ENCODE data around the gene WDR45B. TPM values are rescaled to one million over a fixed set of nuclear protein-coding genes. Genes with fewer than 3 reads are reported as not detected.

Gene WDR45B
- total RNA-seq, 2 experiments from 2014 or later: 33.5 to 36.4 TPM

DNA sequence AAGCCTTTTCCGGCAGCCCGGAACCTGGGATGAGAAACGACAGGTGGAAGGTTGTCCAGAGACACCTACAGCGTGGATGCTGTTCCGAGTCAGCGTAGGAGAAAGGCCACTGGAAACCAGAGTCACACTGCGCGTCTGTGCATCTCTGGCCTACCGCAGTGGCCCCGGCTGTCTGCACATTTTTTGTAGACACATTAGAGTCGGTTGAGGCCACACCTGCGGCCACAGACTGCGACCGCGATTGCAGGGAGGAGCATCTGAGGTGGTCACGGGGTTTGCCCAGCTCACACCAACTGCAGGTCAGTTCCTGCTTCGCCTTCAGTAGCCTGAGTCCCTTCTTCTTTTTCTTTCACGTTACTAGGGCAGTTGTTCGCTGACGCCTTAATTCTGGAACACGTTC is 52.4 kb downstream of the WDR45B start:
- Mint-ChIP-seq H3K27ac (no peak overlapping the region), H3K27me3 (no peaks in the 10 kb centered on the region)
- POLR2A ChIA-PET: no interaction called here

DNA sequence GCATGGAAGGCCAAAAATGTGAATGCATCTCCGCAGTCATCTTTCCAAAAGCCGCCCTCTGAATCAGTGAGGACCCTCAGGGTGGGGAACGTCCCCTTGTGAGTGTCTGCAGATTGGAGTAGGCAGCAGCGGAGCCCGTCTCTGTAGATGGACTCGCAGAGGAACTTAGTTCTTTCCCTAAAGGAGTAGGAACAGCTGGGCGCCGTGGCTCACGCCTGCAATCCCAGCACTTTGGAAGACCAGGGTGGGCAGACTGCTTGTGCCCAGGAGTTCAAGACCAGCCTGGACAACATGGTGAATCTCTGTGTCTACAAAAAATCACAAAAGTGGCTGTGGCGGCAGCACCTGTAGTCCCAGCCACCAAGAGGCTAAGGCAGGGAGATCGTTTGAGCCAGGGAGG is 53.7 kb downstream of the WDR45B start:
- peaks cover 24% of the 10 kb centered on the region for H3K36me3 Mint-ChIP-seq (ENCODE audit: low read depth)
- DNase-seq: no peak
- H3K4me3 Mint-ChIP-seq: peak overlapping the region; percentile 72
- ChIA-PET CTCF (interaction anchor here (1.0 kb wide), 1 partner anchor 15 kb away, joined by 3 read pairs; no protein-coding TSS in a partner anchor), POLR2A (no interaction called here)
- no peaks in the 10 kb centered on the region for H3K9me3 Mint-ChIP-seq
- peak overlapping the region; percentile 88 for H3K27ac Mint-ChIP-seq
- H3K27me3 Mint-ChIP-seq: no peaks in the 10 kb centered on the region
- peaks cover 49% of the 10 kb centered on the region for H3K4me1 Mint-ChIP-seq

More for the DNA sequence above, 52.4 kb downstream of the WDR45B start:
- Mint-ChIP-seq H3K36me3 (ENCODE audit: low read depth) (peaks cover 25% of the 10 kb centered on the region), H3K9me3 (no peaks in the 10 kb centered on the region), H3K4me3 (no peak overlapping the region), H3K4me1 (peaks cover 42% of the 10 kb centered on the region)
- DNase-seq: no peak
- CTCF ChIA-PET: no interaction called here

DNA sequence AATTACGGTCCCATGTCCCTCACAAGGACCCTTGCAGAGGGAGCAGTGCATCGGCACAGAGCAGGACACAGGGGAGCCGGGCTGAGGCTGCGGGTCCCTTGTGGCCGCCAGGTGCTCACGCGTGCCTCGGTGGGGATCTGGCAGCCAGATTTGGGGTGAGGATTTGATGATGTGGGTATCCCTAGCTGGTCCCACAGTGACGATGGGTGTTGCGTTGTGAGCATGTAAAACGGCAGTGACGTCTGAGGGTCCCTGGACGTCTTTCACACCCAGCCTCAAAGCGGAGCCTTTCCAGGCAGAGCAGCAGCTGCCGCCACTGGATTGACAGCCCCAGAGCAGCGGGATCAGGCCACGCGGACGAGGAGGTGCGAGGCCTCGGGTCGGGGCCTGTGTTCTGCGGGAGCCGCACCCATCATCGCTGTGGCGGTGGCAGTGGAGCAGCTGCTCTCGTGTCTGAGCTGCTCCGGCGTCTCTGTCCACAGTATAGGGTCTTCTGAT is 54.6 kb downstream of the WDR45B start:
- no peak for DNase-seq
- ChIA-PET CTCF (interaction anchor here (0.6 kb wide), 1 partner anchor 314 kb away, joined by 4 read pairs; no protein-coding TSS in a partner anchor), POLR2A (no interaction called here)
- Mint-ChIP-seq H3K4me3 (peak overlapping the region; percentile 72), H3K27ac (peak overlapping the region; percentile 95), H3K36me3 (ENCODE audit: low read depth) (peaks cover 24% of the 10 kb centered on the region), H3K27me3 (no peaks in the 10 kb centered on the region), H3K4me1 (peaks cover 49% of the 10 kb centered on the region), H3K9me3 (no peaks in the 10 kb centered on the region)

DNA sequence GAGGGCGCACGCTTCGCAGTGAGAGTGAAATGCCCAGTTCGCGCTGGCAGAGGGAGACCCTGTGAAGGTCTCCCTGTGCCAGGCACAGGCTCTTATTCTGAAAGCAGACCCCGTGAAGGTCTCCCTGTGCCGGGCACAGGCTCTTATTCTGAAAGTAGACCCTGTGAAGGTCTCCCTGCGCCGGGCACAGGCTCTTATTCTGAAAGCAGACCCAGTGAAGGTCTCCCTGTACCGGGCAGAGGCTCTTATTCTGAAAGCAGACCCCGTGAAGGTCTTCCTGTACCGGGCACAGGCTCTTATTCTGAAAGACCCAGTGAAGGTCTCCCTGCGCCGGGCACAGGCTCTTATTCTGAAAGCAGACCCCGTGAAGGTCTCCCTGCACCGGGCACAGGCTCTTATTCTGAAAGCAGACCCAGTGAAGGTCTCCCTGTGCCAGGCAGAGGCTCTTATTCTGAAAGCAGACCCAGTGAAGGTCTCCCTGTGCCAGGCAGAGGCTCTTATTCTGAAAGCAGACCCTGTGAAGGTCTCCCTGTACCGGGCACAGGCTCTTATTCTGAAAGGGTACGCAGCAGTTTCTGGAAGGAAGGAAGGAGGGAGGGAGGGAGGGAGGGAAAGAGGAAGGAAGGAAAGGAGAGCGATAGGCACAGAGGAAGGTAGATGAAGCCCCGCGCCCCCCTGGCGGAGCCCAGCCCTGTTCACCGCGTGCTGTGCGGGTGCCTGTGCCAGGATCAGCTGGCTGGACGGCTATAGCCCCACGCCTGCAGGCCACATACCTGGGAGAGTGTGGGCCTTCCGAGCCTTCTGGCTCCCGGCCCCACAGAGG is 55.3 kb downstream of the WDR45B start:
- H3K27ac Mint-ChIP-seq: peak overlapping the region; percentile 95
- H3K36me3 Mint-ChIP-seq (ENCODE audit: low read depth): peaks cover 23% of the 10 kb centered on the region
- peaks cover 52% of the 10 kb centered on the region for H3K4me1 Mint-ChIP-seq
- H3K4me3 Mint-ChIP-seq: peak overlapping the region; percentile 72
- ChIA-PET CTCF (interaction anchor here (1.7 kb wide), 1 partner anchor 11 kb away, joined by 6 read pairs; no protein-coding TSS in a partner anchor), POLR2A (no interaction called here)
- H3K9me3 Mint-ChIP-seq: no peaks in the 10 kb centered on the region
- H3K27me3 Mint-ChIP-seq: no peaks in the 10 kb centered on the region
- DNase-seq: peak; percentile 80

DNA sequence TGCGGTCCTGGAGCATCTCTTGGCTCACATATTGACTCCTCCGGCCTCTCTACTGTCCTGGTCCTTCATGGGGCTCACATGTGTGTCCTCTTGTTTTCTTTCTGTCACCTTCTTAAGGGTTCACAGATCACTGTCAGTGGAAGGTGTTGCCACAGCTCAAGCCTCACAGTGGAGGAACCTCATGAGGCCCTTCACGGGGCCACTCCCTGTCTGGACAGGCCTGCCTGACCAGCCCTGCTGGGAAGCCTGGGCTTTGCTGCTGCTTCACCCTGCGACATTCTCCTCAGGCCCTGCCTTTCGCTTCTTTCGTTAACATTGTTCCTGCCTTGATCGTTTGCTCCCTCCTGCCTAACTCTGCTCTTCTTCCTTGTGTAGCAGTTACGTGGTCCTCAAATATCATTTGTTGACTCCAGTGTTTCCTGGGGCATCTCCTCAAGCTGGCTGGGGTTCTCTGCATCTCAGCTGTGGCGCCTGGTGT is 55.9 kb downstream of the WDR45B start:
- Mint-ChIP-seq H3K27me3 (no peaks in the 10 kb centered on the region), H3K4me3 (peak overlapping the region; percentile 72), H3K36me3 (ENCODE audit: low read depth) (peaks cover 23% of the 10 kb centered on the region), H3K27ac (peak overlapping the region; percentile 95), H3K9me3 (no peaks in the 10 kb centered on the region), H3K4me1 (peaks cover 52% of the 10 kb centered on the region)
- ChIA-PET POLR2A (interaction anchor here (0.6 kb wide), 1 partner anchor 174 kb away, joined by 4 read pairs; the partner anchor contains the start of gene OGFOD3), CTCF (interaction anchor here (1.2 to 1.7 kb wide), 3 partner anchors 11 to 37 kb away, joined by 3 to 6 read pairs (median 6); no protein-coding TSS in a partner anchor)
- no peak for DNase-seq

DNA sequence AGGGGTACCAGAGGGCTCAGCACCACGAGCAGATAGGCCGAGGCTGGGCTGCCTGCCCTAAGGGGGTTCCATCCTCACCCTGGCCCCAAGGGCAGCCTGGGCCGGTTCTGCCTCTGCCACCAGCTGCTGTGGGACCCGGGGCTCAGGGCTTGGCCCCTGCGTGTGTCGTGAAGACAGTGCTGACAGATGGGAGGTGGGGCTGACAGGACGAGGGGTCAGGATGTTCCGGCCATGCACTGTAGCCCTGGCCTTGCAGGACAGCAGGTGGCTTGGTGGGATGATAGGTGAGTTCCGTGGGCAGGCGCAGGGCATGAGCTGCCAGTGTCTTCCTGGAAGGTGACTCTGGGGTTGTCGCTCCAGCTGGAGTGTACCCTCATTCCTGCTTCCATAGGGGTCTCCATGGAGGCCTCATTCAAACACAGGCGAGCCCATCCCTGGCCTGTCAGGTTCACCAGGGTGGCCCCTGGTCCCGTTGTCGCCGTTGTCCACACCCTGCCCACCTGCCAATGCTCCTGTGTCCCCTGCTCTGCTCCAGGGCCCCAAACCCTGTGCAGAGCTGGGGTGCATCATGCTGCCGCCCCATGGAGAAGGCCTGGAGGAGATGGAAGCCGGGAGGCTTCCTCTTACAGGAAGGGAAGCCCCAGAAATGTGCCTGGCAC is 57.2 kb downstream of the WDR45B start:
- ChIA-PET POLR2A (interaction anchor here (0.6 to 0.7 kb wide), 5 partner anchors 30 to 623 kb away, joined by 3 to 6 read pairs (median 3); partner anchors contain the start of gene FOXK2), CTCF (interaction anchor here (0.7 to 1.4 kb wide), 3 partner anchors 11 to 40 kb away, joined by 3 to 6 read pairs (median 3); no protein-coding TSS in a partner anchor)
- H3K4me1 Mint-ChIP-seq: peaks cover 57% of the 10 kb centered on the region
- DNase-seq: no peak
- H3K27ac Mint-ChIP-seq: peak overlapping the region; percentile 95
- no peaks in the 10 kb centered on the region for H3K27me3 Mint-ChIP-seq
- H3K4me3 Mint-ChIP-seq: no peak overlapping the region
- peaks cover 26% of the 10 kb centered on the region for H3K36me3 Mint-ChIP-seq (ENCODE audit: low read depth)
- no peaks in the 10 kb centered on the region for H3K9me3 Mint-ChIP-seq

DNA sequence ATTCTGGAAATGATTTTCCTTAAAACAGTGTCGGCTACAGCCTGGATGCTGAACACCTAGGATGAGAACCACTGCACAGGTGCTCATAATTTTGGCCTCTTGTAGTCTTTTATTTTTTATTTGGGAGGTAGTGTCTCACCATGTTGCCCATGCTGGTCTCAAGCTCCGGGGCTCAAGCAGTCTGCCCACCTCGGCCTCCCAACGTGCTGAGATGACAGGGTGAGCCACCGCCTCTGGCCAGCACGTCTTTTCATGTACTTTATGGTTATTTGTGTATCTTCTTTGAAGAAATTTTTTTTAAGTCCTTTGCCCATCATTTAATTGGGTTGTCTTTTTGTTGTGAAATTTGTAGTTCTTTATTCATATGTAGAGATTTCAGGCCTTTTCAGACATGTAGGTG is 58.0 kb downstream of the WDR45B start:
- CTCF ChIA-PET: no interaction called here
- Mint-ChIP-seq H3K27me3 (no peaks in the 10 kb centered on the region), H3K9me3 (no peaks in the 10 kb centered on the region), H3K4me1 (peaks cover 59% of the 10 kb centered on the region), H3K27ac (peak overlapping the region; percentile 95), H3K4me3 (no peak overlapping the region), H3K36me3 (ENCODE audit: low read depth) (peaks cover 29% of the 10 kb centered on the region)
- POLR2A ChIA-PET: no interaction called here
- DNase-seq: no peak

DNA sequence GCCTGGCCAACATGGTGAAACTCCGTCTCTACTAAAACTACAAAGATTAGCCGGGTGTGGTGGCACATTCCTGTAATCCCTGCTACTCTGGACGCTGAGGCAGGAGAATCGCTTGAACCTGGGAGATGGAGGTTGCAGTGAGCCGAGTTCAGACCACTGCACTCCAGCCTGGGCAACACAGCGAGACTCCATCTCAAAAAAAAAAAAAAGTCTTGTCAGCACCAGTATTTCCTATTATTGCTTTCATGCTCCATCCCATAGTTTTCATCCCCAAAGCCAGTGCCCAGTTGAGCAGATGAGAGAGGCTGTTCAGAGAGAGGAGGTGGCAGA is 58.4 kb downstream of the WDR45B start:
- Mint-ChIP-seq H3K9me3 (no peaks in the 10 kb centered on the region), H3K4me3 (no peak overlapping the region), H3K27ac (peak overlapping the region; percentile 95), H3K27me3 (no peaks in the 10 kb centered on the region), H3K36me3 (ENCODE audit: low read depth) (peaks cover 30% of the 10 kb centered on the region), H3K4me1 (peaks cover 56% of the 10 kb centered on the region)
- CTCF ChIA-PET: no interaction called here
- POLR2A ChIA-PET: no interaction called here
- DNase-seq: no peak

DNA sequence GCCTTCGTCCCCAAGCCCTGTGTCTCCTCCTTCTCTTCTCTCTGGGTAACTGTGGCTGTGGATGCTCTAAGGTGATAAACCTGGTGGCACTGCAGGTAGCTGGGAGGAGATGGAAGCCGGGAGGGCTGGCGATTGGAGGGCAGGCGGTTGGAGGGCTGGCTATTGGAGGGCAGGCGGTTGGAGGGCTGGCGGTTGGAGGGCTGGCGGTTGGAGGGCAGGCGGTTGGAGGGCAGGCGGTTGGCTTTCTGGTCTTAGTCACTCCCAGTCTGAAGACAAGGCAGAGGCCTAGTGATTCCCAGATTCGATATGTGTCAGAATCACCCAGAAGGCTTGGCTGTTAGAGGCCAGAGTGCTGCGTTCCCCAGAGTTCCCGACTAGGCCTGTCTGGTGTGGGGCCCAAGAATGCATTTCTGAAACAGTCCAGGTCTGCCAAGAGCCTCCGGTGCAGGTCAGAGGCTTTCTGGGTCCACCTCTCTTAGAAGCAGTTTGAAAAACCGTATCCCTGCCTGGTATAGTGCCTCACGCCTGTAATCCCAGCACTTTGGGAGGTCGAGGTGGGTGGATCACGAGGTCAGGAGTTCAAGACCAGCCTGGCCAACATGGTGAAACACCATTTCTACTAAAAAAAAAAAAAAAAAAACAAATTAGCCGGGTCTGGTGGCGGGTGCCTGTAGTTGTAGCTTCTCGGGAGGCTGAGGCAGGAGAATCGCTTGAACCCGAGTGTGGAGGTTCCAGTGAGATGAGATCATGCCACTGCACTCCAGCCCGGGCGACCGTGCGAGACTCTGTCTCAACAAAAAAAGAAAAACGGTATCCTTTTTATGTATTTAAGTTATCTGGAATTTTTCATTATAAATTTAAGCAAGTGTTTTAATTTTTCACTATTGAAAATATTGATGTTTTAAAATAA is 59.7 kb downstream of the WDR45B start:
- no peak overlapping the region for H3K4me3 Mint-ChIP-seq
- ChIA-PET CTCF (no interaction called here), POLR2A (no interaction called here)
- H3K9me3 Mint-ChIP-seq: no peaks in the 10 kb centered on the region
- no peak for DNase-seq
- no peaks in the 10 kb centered on the region for H3K27me3 Mint-ChIP-seq
- H3K27ac Mint-ChIP-seq: peak overlapping the region; percentile 33
- peaks cover 45% of the 10 kb centered on the region for H3K4me1 Mint-ChIP-seq
- H3K36me3 Mint-ChIP-seq (ENCODE audit: low read depth): peaks cover 29% of the 10 kb centered on the region

DNA sequence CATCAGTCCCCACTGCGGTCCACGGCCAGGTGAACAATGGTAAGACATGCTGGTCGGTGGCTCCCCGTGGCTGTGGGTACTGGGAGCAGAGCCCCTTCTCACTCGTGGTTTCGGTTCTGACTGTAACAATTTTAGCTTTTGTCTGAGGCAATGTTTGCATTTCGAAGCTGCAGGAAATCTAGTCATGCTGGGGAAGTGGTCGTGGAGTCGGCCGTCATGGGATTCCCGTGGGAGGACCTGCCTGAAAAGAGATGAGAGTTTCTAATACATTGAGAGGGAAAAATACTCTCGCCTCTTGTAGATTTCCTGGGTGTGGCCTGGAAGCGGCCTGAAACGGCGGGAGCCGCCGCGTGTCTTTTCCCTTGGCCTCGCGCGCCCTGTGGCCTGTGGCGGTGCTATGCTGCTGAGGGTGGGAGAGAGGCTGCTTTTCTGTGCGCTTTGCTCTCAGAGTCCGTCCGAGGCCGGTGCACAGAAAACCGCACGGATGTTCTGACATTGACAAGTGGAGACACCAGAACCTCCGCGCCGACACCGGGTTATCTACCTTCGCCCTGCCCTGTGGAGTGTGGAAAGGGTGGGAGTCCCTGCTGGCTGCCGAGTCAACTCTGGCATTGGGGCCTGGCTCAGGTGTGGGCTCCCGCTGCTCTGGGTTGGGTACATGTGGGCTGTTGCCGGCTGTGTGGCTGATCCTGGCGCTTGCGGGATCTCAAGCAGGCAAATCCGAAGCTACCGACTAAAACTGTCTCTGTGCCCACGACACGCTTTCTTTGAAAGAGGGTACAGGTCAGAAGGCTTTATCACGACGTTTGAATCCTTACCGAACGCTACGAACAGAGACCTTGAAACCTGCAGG is 60.8 kb downstream of the WDR45B start:
- ChIA-PET CTCF (no interaction called here), POLR2A (no interaction called here)
- Mint-ChIP-seq H3K4me1 (peaks cover 34% of the 10 kb centered on the region), H3K36me3 (ENCODE audit: low read depth) (peaks cover 29% of the 10 kb centered on the region), H3K9me3 (no peaks in the 10 kb centered on the region), H3K4me3 (no peak overlapping the region), H3K27me3 (no peaks in the 10 kb centered on the region), H3K27ac (no peak overlapping the region)
- DNase-seq: no peak

DNA sequence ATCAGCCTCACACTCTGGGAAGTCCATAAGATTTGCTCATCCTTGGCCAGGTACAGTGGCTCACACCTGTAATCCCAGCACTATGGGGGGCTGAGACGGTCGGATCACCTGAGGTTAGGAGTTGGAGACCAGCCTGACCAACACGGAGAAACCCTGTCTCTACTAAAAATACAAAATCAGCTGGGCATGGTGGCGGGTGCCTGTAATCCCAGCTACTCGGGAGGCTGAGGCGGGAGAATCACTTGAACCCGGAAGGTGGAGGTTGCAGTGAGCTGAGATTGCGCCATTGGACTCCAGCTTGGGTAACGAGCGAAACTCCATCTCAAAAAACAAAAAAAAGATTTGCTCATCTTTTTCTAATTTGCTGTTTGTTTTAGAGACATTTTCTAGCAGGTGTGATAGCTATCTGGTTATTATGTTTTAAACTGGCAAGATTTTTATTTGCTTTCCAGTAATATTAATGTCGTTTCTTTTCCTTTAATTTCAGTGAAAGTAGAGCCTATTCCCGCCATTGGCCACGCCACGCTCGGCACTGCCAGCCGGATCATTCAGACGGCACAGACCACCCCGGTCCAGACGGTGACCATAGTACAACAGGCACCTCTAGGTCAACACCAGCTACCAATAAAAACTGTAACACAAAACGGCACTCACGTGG is 61.5 kb downstream of the WDR45B start:
- no peak for DNase-seq
- Mint-ChIP-seq H3K9me3 (no peaks in the 10 kb centered on the region), H3K4me1 (peaks cover 27% of the 10 kb centered on the region), H3K27ac (no peak overlapping the region), H3K27me3 (no peaks in the 10 kb centered on the region), H3K4me3 (no peak overlapping the region), H3K36me3 (ENCODE audit: low read depth) (peaks cover 34% of the 10 kb centered on the region)
- ChIA-PET CTCF (interaction anchor here (0.6 kb wide), 1 partner anchor 16 kb away, joined by 3 read pairs; no protein-coding TSS in a partner anchor), POLR2A (no interaction called here)
